OCI-LY3 (cell line): Measurements from ENCODE around the gene ISLR.

Experiments used
- H2AFZ ChIP-seq: fragments of 200-600, 300-600 bp; shearing (Covaris generic); 2 replicates; pipeline ENCODE4 v1.6.0; 2014; ENCODE audit warnings: antibody characterized with exemption, low read depth, low read length
- H3K27ac ChIP-seq: fragments of 200-600, 300-600 bp; sonication (generic); 2 replicates; pipeline ENCODE4 v1.5.1; 2014; ENCODE audit warnings: mild to moderate bottlenecking, low read length, moderate library complexity, mixed read lengths
- H3K27me3 ChIP-seq: fragments of 200-600, 300-600 bp; sonication (generic); 2 replicates; pipeline ENCODE4 v1.6.1; 2014; ENCODE audit warnings: low read depth, low read length, mixed read lengths
- H3K36me3 ChIP-seq: fragments of 200-600, 300-600 bp; sonication (generic); replicated peaks from 2 replicates; pipeline ENCODE3; 2014; ENCODE audit warnings: low read depth, low read length, mixed read lengths
- H3K4me1 ChIP-seq: fragments of 300-600, 200-600 bp; sonication (generic); 2 replicates; pipeline ENCODE4 v1.6.1; 2014; ENCODE audit warnings: low read length, mixed read lengths
- H3K4me2 ChIP-seq: fragments of 200-600, 300-600 bp; sonication (generic); 2 replicates; pipeline ENCODE4 v1.6.1; 2014; ENCODE audit warnings: low read length, mixed read lengths
- H3K4me3 ChIP-seq: fragments of 300-600, 200-600 bp; sonication (generic); 2 replicates; pipeline ENCODE4 v1.5.1; 2014; ENCODE audit warnings: antibody characterized with exemption, mild to moderate bottlenecking, low read length, moderate library complexity
- H3K79me2 ChIP-seq: fragments of 300-600, 200-600 bp; shearing (Covaris generic); 2 replicates; pipeline ENCODE4 v1.6.1; 2014; ENCODE audit warnings: mild to moderate bottlenecking, low read length, mixed read lengths
- H3K9ac ChIP-seq: fragments of 300-600, 200-600 bp; shearing (Covaris generic); 2 replicates; pipeline ENCODE4 v1.6.0; 2014; ENCODE audit warnings: mild to moderate bottlenecking, low read length, moderate library complexity
- H3K9me3 ChIP-seq: fragments of 200-600, 300-600 bp; shearing (Covaris generic); 2 replicates; pipeline ENCODE4 v1.6.1; 2014; ENCODE audit warnings: low read length, mixed read lengths; ENCODE audit not compliant: insufficient read depth
- H4K20me1 ChIP-seq: fragments of 200-600, 300-600 bp; sonication (generic); 2 replicates; pipeline ENCODE4 v1.6.1; 2016; ENCODE audit warnings: low read length, mixed read lengths; ENCODE audit not compliant: insufficient read depth
- EZH2phosphoT487 ChIP-seq: fragments of 200-600 bp; shearing (Covaris generic); IDR thresholded peaks from 2 replicates; pipeline ENCODE4 v1.6.1; 2018; ENCODE audit warnings: antibody characterized with exemption, mixed run types, low read depth
- TF ChIP-seq, protein P1 (sequence below): fragments of 200-600, 300-600 bp; sonication (generic); IDR thresholded peaks from 2 replicates; pipeline ENCODE4 v1.5.1; 2014; ENCODE audit warnings: antibody characterized with exemption, low read length, low read depth

ISLR gene

DNA sequence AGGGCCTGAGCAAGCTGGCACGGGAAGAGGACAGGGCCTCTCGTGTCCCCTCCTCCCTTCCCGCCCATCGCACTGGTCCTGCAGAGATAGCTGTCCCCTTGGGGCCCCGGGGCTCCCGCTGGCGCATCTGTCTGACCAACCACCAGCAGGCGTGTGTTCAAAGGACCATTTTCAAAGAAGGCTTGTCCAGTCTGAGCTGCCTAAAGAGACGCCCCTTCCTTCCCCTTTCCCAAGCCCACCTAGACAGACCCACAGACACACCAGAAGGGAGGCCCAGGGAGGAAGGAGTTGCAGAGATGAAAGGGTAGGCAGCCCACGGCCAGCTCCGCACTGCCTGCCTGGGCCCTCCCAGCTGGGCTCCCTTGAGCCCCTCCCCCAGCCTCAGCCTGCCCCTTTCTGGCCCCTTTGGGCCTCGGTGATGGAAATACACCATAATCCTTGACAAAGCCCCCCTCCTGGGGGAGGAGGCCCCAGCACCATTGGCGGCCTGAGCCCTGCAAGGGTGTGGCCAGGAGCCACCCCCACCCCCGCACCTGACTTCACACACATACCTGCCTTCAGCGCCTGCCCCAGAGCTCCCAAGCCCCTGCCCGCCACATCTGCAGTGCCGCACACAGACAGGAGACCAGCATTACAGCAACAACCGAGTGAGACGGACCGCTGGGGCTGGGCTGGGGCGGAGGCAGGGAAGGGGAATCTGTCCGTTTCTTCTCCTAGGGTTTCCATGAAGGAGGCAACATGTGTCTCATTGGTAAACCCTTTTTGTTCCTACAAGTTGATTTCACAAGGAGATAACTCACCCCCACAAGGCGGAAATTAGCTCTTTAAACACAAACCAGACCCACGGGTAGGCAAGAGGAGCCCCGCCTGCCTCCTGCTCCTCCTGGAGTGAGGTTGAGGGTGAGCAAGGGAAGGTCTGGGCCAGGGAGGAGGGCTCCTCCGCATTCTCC lies 29.2 kb downstream of the ISLR start, which contains the start of gene STRA6:
Gene STRA6 (minus strand): TSS at position 336 of the 950 bp plus-strand sequence. CDS start 520 bp downstream, outside the sequence.
- peaks cover 18% of the 10 kb centered on the region for H3K27me3 ChIP-seq
- H3K4me1 ChIP-seq = peaks cover 8% of the 10 kb centered on the region
- no peaks in the 10 kb centered on the region for H4K20me1 ChIP-seq
- no peak within 1 kb of the TSS for H3K9ac ChIP-seq
- no peaks in the 10 kb centered on the region for H3K79me2 ChIP-seq
- no peak within 1 kb of the TSS for H3K4me3 ChIP-seq
- no peak within 1 kb of the TSS for H3K27ac ChIP-seq
- no peaks in the 10 kb centered on the region for H3K36me3 ChIP-seq
- TF ChIP-seq, protein P1, sequence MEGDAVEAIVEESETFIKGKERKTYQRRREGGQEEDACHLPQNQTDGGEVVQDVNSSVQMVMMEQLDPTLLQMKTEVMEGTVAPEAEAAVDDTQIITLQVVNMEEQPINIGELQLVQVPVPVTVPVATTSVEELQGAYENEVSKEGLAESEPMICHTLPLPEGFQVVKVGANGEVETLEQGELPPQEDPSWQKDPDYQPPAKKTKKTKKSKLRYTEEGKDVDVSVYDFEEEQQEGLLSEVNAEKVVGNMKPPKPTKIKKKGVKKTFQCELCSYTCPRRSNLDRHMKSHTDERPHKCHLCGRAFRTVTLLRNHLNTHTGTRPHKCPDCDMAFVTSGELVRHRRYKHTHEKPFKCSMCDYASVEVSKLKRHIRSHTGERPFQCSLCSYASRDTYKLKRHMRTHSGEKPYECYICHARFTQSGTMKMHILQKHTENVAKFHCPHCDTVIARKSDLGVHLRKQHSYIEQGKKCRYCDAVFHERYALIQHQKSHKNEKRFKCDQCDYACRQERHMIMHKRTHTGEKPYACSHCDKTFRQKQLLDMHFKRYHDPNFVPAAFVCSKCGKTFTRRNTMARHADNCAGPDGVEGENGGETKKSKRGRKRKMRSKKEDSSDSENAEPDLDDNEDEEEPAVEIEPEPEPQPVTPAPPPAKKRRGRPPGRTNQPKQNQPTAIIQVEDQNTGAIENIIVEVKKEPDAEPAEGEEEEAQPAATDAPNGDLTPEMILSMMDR = no peak
- TF ChIP-seq EZH2phosphoT487 = no peak
- no peak within 1 kb of the TSS for H2AFZ ChIP-seq
- no peak within 1 kb of the TSS for H3K4me2 ChIP-seq
- no peaks in the 10 kb centered on the region for H3K9me3 ChIP-seq

DNA sequence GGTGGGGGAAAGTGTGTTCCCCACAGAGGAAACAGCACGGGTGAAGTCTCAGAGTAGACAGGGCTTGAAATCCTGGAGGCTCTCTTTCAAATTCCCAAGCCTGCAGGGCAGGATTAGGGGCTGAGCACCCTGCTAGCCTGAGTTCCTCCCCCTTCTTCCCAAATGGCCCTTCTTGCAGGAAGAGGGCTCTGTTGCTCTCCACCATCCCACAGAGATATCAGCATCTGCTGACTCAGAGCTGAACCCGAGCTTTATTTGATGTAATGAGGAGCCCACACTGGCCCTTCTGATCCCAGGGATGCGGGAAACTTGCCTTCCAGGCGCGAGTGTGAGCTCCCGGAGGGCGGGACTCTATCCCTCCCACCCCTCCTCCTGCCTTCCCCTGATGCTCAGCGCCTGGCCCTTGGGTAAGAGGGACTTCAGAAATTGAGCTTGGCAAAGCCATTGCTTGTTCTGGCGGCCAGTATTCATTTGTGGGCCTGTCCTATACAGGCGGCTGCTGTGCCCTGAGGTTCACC lies 30.5 kb downstream of the ISLR start:
- peaks cover 18% of the 10 kb centered on the region for H3K27me3 ChIP-seq

DNA sequence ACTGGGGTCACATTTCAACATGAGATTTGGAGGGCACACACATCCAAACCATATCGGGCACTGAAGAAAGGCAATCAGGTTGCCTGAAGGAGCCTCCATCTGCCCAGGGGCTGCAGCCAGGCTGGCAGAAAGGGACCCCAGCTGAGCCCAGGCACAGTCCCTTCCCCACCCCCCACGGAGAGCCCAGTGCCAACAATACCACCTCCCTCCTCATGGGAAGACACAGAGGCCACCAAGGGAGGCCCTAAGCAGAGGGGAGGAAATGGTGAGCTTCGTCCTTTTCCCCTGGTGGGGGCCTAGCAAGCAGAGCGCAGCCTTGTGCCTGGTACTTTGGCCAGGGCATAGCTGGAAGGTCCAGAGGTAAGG lies 32.1 kb downstream of the ISLR start:
- no peaks in the 10 kb centered on the region for H4K20me1 ChIP-seq
- no peak overlapping the region for H3K4me3 ChIP-seq
- no peak overlapping the region for H3K27ac ChIP-seq
- TF ChIP-seq EZH2phosphoT487 = no peak
- TF ChIP-seq, protein P1 = no peak
- no peaks in the 10 kb centered on the region for H3K9me3 ChIP-seq
- H3K4me2 ChIP-seq = no peak overlapping the region
- H3K36me3 ChIP-seq = no peaks in the 10 kb centered on the region
- no peak overlapping the region for H2AFZ ChIP-seq
- no peak overlapping the region for H3K9ac ChIP-seq
- no peaks in the 10 kb centered on the region for H3K79me2 ChIP-seq
- peaks cover 3% of the 10 kb centered on the region for H3K4me1 ChIP-seq
- peaks cover 18% of the 10 kb centered on the region for H3K27me3 ChIP-seq

More for the DNA sequence above, 30.5 kb downstream of the ISLR start:
- H3K9ac ChIP-seq = no peak overlapping the region
- no peak overlapping the region for H3K4me2 ChIP-seq
- no peak for TF ChIP-seq EZH2phosphoT487
- TF ChIP-seq, protein P1 = no peak
- no peaks in the 10 kb centered on the region for H4K20me1 ChIP-seq
- H3K4me3 ChIP-seq = no peak overlapping the region
- H3K9me3 ChIP-seq = no peaks in the 10 kb centered on the region
- no peak overlapping the region for H2AFZ ChIP-seq
- H3K79me2 ChIP-seq = no peaks in the 10 kb centered on the region
- H3K27ac ChIP-seq = no peak overlapping the region
- H3K4me1 ChIP-seq = peaks cover 8% of the 10 kb centered on the region
- no peaks in the 10 kb centered on the region for H3K36me3 ChIP-seq

DNA sequence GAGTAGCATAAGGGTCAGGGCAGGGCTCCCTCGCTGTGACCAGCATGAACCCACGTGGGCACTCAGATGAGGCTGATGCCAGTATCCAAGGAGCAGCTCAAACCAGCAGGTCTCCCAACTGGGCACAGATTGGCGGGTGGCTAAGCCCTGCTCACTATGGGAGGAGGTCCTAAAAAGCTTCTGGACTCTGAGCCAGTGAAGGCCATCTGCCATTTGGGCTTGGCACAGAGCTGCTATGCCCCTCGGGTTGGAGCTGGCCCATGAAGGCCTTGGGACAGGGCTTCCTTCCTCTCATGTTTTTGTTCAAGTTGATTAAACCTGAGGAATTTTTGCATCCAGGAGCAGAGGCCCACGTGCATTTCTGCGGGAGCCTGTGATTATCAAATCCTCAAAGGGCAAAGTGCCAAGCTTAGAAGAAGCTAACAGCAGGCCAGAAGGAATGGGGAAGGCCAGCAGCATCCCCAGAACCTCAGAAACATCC lies 33.3 kb downstream of the ISLR start:
- Histone ChIP-seq H3K4me2 (no peak overlapping the region), H2AFZ (no peak overlapping the region), H3K9me3 (no peaks in the 10 kb centered on the region), H3K79me2 (no peaks in the 10 kb centered on the region), H3K4me1 (no peaks in the 10 kb centered on the region), H3K27ac (no peak overlapping the region), H4K20me1 (no peaks in the 10 kb centered on the region), H3K4me3 (no peak overlapping the region), H3K9ac (no peak overlapping the region), H3K36me3 (no peaks in the 10 kb centered on the region), H3K27me3 (peaks cover 18% of the 10 kb centered on the region)
- TF ChIP-seq, protein P1 = no peak
- TF ChIP-seq EZH2phosphoT487 = no peak
